H9 (cell line): Measurements from ENCODE around the gene NKPD1. TPM values are rescaled to one million over a fixed set of nuclear protein-coding genes. Genes with fewer than 3 reads are reported as not detected.

Experiments used
- DNase-seq: peaks from one replicate; pipeline ENCODE4 v3.0.0-alpha.2; 2017
- H2AFZ ChIP-seq: one replicate; pipeline ENCODE4 v1.6.1; 2013; ENCODE audit warnings: mild to moderate bottlenecking, low read length, control low read depth, moderate library complexity
- H2AK5ac ChIP-seq: 2 replicates; pipeline ENCODE4 v1.6.1; 2013; ENCODE audit warnings: low read length, control low read depth, mixed read lengths; ENCODE audit not compliant: insufficient read length
- H2BK120ac ChIP-seq: one replicate; pipeline ENCODE4 v1.6.1; 2013; ENCODE audit warnings: low read depth, mild to moderate bottlenecking, low read length, control low read depth, inconsistent platforms; ENCODE audit not compliant: poor library complexity, severe bottlenecking
- H2BK12ac ChIP-seq: 2 replicates; pipeline ENCODE4 v1.6.1; 2013; ENCODE audit warnings: low read length, control low read depth, mixed read lengths, low read depth; ENCODE audit not compliant: insufficient read length
- H2BK15ac ChIP-seq: 2 replicates; pipeline ENCODE4 v1.6.1; 2013; ENCODE audit warnings: low read depth, low read length, control low read depth
- H2BK20ac ChIP-seq: one replicate; pipeline ENCODE4 v1.6.1; 2013; ENCODE audit warnings: low read depth, mild to moderate bottlenecking, low read length, control low read depth, inconsistent platforms; ENCODE audit not compliant: poor library complexity, severe bottlenecking
- H2BK5ac ChIP-seq: 2 replicates; pipeline ENCODE4 v1.6.1; 2013; ENCODE audit warnings: low read length, control low read depth, mixed read lengths; ENCODE audit not compliant: insufficient read length
- H3K14ac ChIP-seq: 2 replicates; pipeline ENCODE4 v1.6.1; 2013; ENCODE audit warnings: low read length, control low read depth; ENCODE audit not compliant: insufficient read depth
- H3K18ac ChIP-seq: 2 replicates; pipeline ENCODE4 v1.6.1; 2013; ENCODE audit warnings: low read depth, mild to moderate bottlenecking, mixed read lengths, low read length, control low read depth; ENCODE audit not compliant: insufficient read length
- H3K23ac ChIP-seq: 2 replicates; pipeline ENCODE4 v1.6.1; 2013; ENCODE audit warnings: low read length, control low read depth, mixed read lengths, low read depth; ENCODE audit not compliant: insufficient read length
- H3K23me2 ChIP-seq: 2 replicates; pipeline ENCODE4 v1.6.1; 2013; ENCODE audit warnings: low read depth, mild to moderate bottlenecking, mixed read lengths, low read length, control low read depth; ENCODE audit not compliant: insufficient read length, poor library complexity, severe bottlenecking
- H3K27ac ChIP-seq: 2 replicates; pipeline ENCODE4 v1.5.1; 2013; ENCODE audit warnings: low read length, control low read depth, mixed read lengths, low read depth; ENCODE audit not compliant: insufficient read length
- H3K27me3 ChIP-seq: 2 replicates; pipeline ENCODE4 v1.6.1; 2013; ENCODE audit warnings: low read length, control low read depth, inconsistent platforms; ENCODE audit not compliant: insufficient read depth
- H3K4ac ChIP-seq: 2 replicates; pipeline ENCODE4 v1.6.1; 2013; ENCODE audit warnings: low read depth, mild to moderate bottlenecking, control low read depth, inconsistent platforms, low read length, moderate library complexity
- H3K4me1 ChIP-seq: 2 replicates; pipeline ENCODE4 v1.6.1; 2013; ENCODE audit warnings: low read length, control low read depth, inconsistent platforms; ENCODE audit not compliant: insufficient read depth
- H3K4me2 ChIP-seq: 2 replicates; pipeline ENCODE4 v1.6.1; 2013; ENCODE audit warnings: low read length, control low read depth, mixed read lengths; ENCODE audit not compliant: insufficient read length, insufficient read depth
- H3K56ac ChIP-seq: 2 replicates; pipeline ENCODE4 v1.6.1; 2013; ENCODE audit warnings: low read depth, mild to moderate bottlenecking, mixed read lengths, low read length, control low read depth; ENCODE audit not compliant: insufficient read length
- H3K79me1 ChIP-seq: 2 replicates; pipeline ENCODE4 v1.6.1; 2013; ENCODE audit warnings: low read depth, mild to moderate bottlenecking, moderate library complexity, low read length, control low read depth, inconsistent platforms; ENCODE audit not compliant: insufficient read depth, poor library complexity, severe bottlenecking
- H3K79me2 ChIP-seq: 2 replicates; pipeline ENCODE4 v1.6.1; 2013; ENCODE audit warnings: low read length, control low read depth, inconsistent platforms; ENCODE audit not compliant: insufficient read depth
- H3K9ac ChIP-seq: 2 replicates; pipeline ENCODE4 v1.6.1; 2013; ENCODE audit warnings: low read length, control low read depth, mixed read lengths; ENCODE audit not compliant: insufficient read length; ENCODE audit errors: extremely low read depth
- H3K9me3 ChIP-seq: one replicate; pipeline ENCODE4 v1.6.1; 2013; ENCODE audit warnings: low read depth, low read length, inconsistent platforms; ENCODE audit not compliant: control insufficient read depth
- H3T11ph ChIP-seq: one replicate; pipeline ENCODE4 v1.6.1; 2013; ENCODE audit warnings: mild to moderate bottlenecking, low read length, control low read depth, inconsistent platforms
- H4K20me1 ChIP-seq: one replicate; pipeline ENCODE4 v1.6.1; 2013; ENCODE audit not compliant: control insufficient read depth, insufficient read length, insufficient read depth
- H4K5ac ChIP-seq: 2 replicates; pipeline ENCODE4 v1.6.1; 2013; ENCODE audit warnings: low read depth, mild to moderate bottlenecking, mixed read lengths, low read length, control low read depth; ENCODE audit not compliant: insufficient read length
- H4K8ac ChIP-seq: replicated peaks from 2 replicates; pipeline ENCODE4 v1.6.1; 2013; ENCODE audit warnings: low read length, control low read depth, mixed read lengths, low read depth; ENCODE audit not compliant: insufficient read length
- H4K91ac ChIP-seq: 2 replicates; pipeline ENCODE4 v1.6.1; 2013; ENCODE audit warnings: low read depth, mild to moderate bottlenecking, moderate library complexity, mixed read lengths, low read length, control low read depth; ENCODE audit not compliant: insufficient read length
- H3K27ac Mint-ChIP-seq, 3 experiments: 2 replicates in 2 of 3; 3 replicates in 1 of 3; pipeline ENCODE4 v1.8.0; 2020 to 2021; ENCODE audit warnings: mixed read lengths in 3 of 3, mild to moderate bottlenecking in 1 of 3, moderate library complexity in 1 of 3
- H3K27me3 Mint-ChIP-seq: 2 replicates; pipeline ENCODE4 v1.8.0; 2021; ENCODE audit warnings: low read depth, mild to moderate bottlenecking, moderate library complexity, mixed read lengths
- H3K36me3 Mint-ChIP-seq, 3 experiments: 2 replicates in 2 of 3; 3 replicates in 1 of 3; pipeline ENCODE4 v1.8.0; 2020 to 2021; ENCODE audit warnings: low read depth in 3 of 3, mixed read lengths in 3 of 3; ENCODE audit not compliant: insufficient read depth in 1 of 3
- H3K4me1 Mint-ChIP-seq, 2 experiments: 2 replicates each; pipeline ENCODE4 v1.8.0; 2020; ENCODE audit warnings: mixed read lengths in 2 of 2
- H3K4me3 Mint-ChIP-seq, 2 experiments: 2 replicates in 1 of 2; 3 replicates in 1 of 2; pipeline ENCODE4 v1.8.0; 2020 to 2021; ENCODE audit warnings: mild to moderate bottlenecking in 2 of 2, mixed read lengths in 2 of 2, moderate library complexity in 1 of 2
- H3K9me3 Mint-ChIP-seq, 2 experiments: 2 replicates in 1 of 2; 3 replicates in 1 of 2; pipeline ENCODE4 v1.8.0; 2020; ENCODE audit warnings: mild to moderate bottlenecking in 2 of 2, mixed read lengths in 2 of 2, moderate library complexity in 1 of 2
- CTCF ChIP-seq: fragments of 200-600 bp; sonication (generic); conservative IDR thresholded peaks from 3 replicates; pipeline ENCODE4 v1.8.0; 2021; ENCODE audit warnings: antibody characterized with exemption, mild to moderate bottlenecking
- WGBS: extraction: QIAGEN DNeasy Blood & Tissue Kit; methylation state at CpG from one replicate; pipeline ENCODE4 v1.1.7; 2013; ENCODE audit warnings: missing lambda C conversion rate, low lambda C conversion rate, mixed read lengths; ENCODE audit not compliant: insufficient read length; ENCODE audit errors: extremely low coverage; 5-methylcytosine and 5-hydroxymethylcytosine counted together
- total RNA-seq: library from RNA; stranded (reverse); gene quantifications from 2 replicates; pipeline ENCODE4 v1.2.1, GENCODE V29; 2021

The NKPD1 gene
- total RNA-seq, 1 experiment from 2014 or later = 0.17 TPM

GRCh38 chr19:45202637-45203036 is 41.9 kb upstream of the NKPD1 start:
- H4K91ac ChIP-seq = no peak overlapping the region
- TF ChIP-seq CTCF = no peak
- H3K27ac ChIP-seq = no peak overlapping the region
- H3K4me1 ChIP-seq = no peaks in the 10 kb centered on the region
- H4K20me1 ChIP-seq = no peaks in the 10 kb centered on the region
- no peak overlapping the region for H3K14ac ChIP-seq
- H4K8ac ChIP-seq = peak overlapping the region; percentile 67
- H3K23ac ChIP-seq = no peak overlapping the region
- no peaks in the 10 kb centered on the region for H3K23me2 ChIP-seq
- Mint-ChIP-seq H3K36me3 (no peaks in the 10 kb centered on the region), H3K27me3 (peaks cover 32% of the 10 kb centered on the region), H3K27ac (no peak overlapping the region), H3K4me1 (0 out of 4 replicates have a peak, but pooled peaks cover 0 to 2% of the 10 kb centered on the region in 2 experiments), H3K4me3 (no peak overlapping the region), H3K9me3 (no peaks in the 10 kb centered on the region)
- no peak overlapping the region for H3K56ac ChIP-seq
- no peak overlapping the region for H3K4me2 ChIP-seq
- H3K79me2 ChIP-seq = no peaks in the 10 kb centered on the region
- no peak overlapping the region for H4K5ac ChIP-seq
- H2AFZ ChIP-seq = no peak overlapping the region
- H3K9ac ChIP-seq = no peak overlapping the region
- no peak overlapping the region for H2BK20ac ChIP-seq
- H2BK120ac ChIP-seq = no peak overlapping the region
- no peaks in the 10 kb centered on the region for H3K79me1 ChIP-seq
- peak overlapping the region; percentile 39; the same call in 1 of the 2 replicates for H3K4ac ChIP-seq
- no peak overlapping the region for H2BK15ac ChIP-seq
- no peak overlapping the region for H3T11ph ChIP-seq
- no peak overlapping the region for H2AK5ac ChIP-seq
- DNase-seq = no peak
- no peaks in the 10 kb centered on the region for H3K9me3 ChIP-seq
- WGBS = no CpG with 5 or more reads among the region's 6 CpGs
- H3K18ac ChIP-seq = no peak overlapping the region
- H2BK5ac ChIP-seq = no peak overlapping the region
- H2BK12ac ChIP-seq = no peak overlapping the region
- H3K27me3 ChIP-seq = no peaks in the 10 kb centered on the region
